Uterus (tissue), 4 donors: Measurements from ENCODE around the gene PTH1R. TPM values are rescaled to one million over a fixed set of nuclear protein-coding genes. Genes with fewer than 3 reads are reported as not detected.

Source experiments
- DNase-seq, 2 donors: peaks; one replicate each; pipeline ENCODE4 v3.0.0-alpha.2; 2019 to 2020
- H3K27ac ChIP-seq, 2 donors: fragments of 200-600 bp; sonication (generic); 1 replicate in 1 of 2; 2 replicates in 1 of 2; pipeline ENCODE4 v1.5.1; 2016 to 2018
- H3K27me3 ChIP-seq, 2 donors: fragments of 200-600 bp; sonication (generic); one replicate each; pipeline ENCODE4 v1.5.1; 2018 to 2019; ENCODE audit warnings: control low read depth in 1 of 2
- H3K36me3 ChIP-seq, 2 donors: fragments of 200-600 bp; sonication (generic); one replicate each; pipeline ENCODE4 v1.5.1; 2019; ENCODE audit warnings: control low read depth in 1 of 2
- H3K4me1 ChIP-seq, 2 donors: fragments of 200-600 bp; sonication (generic); one replicate each; pipeline ENCODE4 v1.5.1; 2018 to 2019; ENCODE audit warnings: control low read depth in 1 of 2
- H3K4me3 ChIP-seq, 2 donors: fragments of 200-600 bp; sonication (generic); 1 replicate in 1 of 2; 2 replicates in 1 of 2; pipeline ENCODE4 v1.5.1; 2018 to 2019; ENCODE audit warnings: mild to moderate bottlenecking in 1 of 2
- H3K9me3 ChIP-seq, 2 donors: fragments of 200-600 bp; sonication (generic); one replicate each; pipeline ENCODE4 v1.5.1; 2019; ENCODE audit warnings: control low read depth in 1 of 2
- POLR2A ChIP-seq, 2 donors: fragments of 450-650 bp; IDR thresholded peaks; one replicate each; pipeline ENCODE4 v1.6.1; 2016; ENCODE audit warnings: antibody characterized with exemption in 2 of 2, mild to moderate bottlenecking in 1 of 2, moderate library complexity in 1 of 2
- intact Hi-C: fragments of 100-400 bp; cut with DNase I; formaldehyde crosslinking; loops from one replicate; pipeline ENCODE4 v1.15.1; 2023; ENCODE audit warnings: low total_unique reads
- total RNA-seq, 4 donors: library from RNA; depleted of rRNA in 3 of 4; stranded (reverse); fragments of >200 nt in 3 of 4; gene quantifications; one replicate each; pipeline versions ENCODE4 v1.1.0 to v1.2.4, GENCODE V29; 2014 to 2023
- TF ChIP-seq, protein P1 (sequence below), 4 experiments: fragments of 200-600 bp in 2 of 4; fragments of 450-650 bp in 2 of 4; sonication (generic) in 2 of 4; IDR thresholded peaks; one replicate each; pipeline ENCODE4 v1.5.1; 2016 to 2019; ENCODE audit warnings: antibody characterized with exemption in 4 of 4, mild to moderate bottlenecking in 2 of 4, moderate library complexity in 1 of 4
- donor health status: DM: yes; HTN: yes; CAD: no.

PTH1R gene
- total RNA-seq, 4 donors from 2014 or later: 0.51 to 29.9 (median 18.9) TPM

DNA sequence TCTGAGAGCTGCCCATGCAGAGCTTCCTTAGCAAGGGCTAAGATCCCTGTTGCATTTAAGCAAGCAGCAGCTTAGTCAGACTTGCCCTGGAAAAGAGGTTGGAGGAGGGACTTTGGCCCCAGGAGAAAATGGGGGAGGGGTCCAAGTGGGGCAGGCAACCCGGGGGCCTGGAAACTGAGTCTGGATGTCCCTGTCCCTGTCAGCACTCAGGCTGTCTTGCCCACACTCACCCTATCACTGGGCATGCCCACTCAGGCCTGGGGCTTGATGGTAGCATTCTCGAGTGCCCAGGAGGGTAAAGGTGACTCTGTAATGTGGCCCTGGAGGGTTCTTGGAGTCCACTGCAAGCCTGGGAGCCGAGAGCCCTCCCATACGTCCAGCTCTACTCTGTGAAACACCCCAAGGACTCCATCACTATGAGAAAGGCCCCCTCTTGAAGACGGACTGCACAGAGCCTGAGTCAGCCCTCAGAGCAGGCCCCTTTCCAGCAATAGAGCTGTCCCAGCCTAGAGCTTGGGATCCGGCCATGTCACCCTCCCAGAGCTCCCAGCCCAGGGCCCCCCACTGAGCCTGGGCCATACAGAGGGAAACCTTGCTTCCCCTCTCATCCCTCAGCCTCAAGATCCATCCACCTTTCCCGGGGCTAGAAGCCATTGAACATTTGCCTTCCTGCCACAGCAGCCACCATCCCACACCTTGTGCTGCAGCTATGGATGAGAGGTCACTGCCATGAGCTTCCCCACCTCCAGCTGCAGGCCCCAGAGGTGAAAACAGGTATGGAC lies 27.6 kb upstream of the PTH1R start:
- intact Hi-C loops: no loop called here
- Histone ChIP-seq H3K4me1 (peaks cover 0 to 7% of the 10 kb centered on the region in 2 donors), H3K9me3 (no peaks in the 10 kb centered on the region), H3K27ac (no peak overlapping the region), H3K36me3 (no peaks in the 10 kb centered on the region), H3K27me3 (no peaks in the 10 kb centered on the region), H3K4me3 (no peak overlapping the region)
- TF ChIP-seq, protein P1, sequence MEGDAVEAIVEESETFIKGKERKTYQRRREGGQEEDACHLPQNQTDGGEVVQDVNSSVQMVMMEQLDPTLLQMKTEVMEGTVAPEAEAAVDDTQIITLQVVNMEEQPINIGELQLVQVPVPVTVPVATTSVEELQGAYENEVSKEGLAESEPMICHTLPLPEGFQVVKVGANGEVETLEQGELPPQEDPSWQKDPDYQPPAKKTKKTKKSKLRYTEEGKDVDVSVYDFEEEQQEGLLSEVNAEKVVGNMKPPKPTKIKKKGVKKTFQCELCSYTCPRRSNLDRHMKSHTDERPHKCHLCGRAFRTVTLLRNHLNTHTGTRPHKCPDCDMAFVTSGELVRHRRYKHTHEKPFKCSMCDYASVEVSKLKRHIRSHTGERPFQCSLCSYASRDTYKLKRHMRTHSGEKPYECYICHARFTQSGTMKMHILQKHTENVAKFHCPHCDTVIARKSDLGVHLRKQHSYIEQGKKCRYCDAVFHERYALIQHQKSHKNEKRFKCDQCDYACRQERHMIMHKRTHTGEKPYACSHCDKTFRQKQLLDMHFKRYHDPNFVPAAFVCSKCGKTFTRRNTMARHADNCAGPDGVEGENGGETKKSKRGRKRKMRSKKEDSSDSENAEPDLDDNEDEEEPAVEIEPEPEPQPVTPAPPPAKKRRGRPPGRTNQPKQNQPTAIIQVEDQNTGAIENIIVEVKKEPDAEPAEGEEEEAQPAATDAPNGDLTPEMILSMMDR (IDR thresholded peaks at IDR 0.05): no peak
- TF ChIP-seq POLR2A (IDR thresholded peaks at IDR 0.05): no peak
- no peak for DNase-seq

DNA sequence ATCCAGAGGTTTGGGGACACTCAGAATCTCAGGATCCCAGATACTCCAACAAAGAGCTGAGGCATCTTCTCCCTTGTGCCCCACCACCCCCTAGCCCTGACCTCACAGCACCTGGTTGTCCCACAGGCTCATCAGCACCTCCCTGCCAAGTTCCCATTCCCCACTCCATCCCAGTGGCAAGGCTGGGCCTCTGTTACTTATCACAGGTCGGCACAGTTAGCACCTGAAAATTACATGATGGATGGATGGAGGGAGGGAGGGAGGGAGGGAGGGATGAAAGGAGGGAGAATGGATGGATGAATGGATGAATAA lies 27.1 kb upstream of the PTH1R start:
- Histone ChIP-seq H3K36me3 (no peaks in the 10 kb centered on the region), H3K4me1 (peaks cover 0 to 7% of the 10 kb centered on the region in 2 donors), H3K27me3 (no peaks in the 10 kb centered on the region), H3K27ac (no peak overlapping the region), H3K4me3 (no peak overlapping the region), H3K9me3 (no peaks in the 10 kb centered on the region)
- intact Hi-C loops: no loop called here
- no peak for DNase-seq
- TF ChIP-seq POLR2A (IDR thresholded peaks at IDR 0.05): no peak
- TF ChIP-seq, protein P1 (IDR thresholded peaks at IDR 0.05): no peak

DNA sequence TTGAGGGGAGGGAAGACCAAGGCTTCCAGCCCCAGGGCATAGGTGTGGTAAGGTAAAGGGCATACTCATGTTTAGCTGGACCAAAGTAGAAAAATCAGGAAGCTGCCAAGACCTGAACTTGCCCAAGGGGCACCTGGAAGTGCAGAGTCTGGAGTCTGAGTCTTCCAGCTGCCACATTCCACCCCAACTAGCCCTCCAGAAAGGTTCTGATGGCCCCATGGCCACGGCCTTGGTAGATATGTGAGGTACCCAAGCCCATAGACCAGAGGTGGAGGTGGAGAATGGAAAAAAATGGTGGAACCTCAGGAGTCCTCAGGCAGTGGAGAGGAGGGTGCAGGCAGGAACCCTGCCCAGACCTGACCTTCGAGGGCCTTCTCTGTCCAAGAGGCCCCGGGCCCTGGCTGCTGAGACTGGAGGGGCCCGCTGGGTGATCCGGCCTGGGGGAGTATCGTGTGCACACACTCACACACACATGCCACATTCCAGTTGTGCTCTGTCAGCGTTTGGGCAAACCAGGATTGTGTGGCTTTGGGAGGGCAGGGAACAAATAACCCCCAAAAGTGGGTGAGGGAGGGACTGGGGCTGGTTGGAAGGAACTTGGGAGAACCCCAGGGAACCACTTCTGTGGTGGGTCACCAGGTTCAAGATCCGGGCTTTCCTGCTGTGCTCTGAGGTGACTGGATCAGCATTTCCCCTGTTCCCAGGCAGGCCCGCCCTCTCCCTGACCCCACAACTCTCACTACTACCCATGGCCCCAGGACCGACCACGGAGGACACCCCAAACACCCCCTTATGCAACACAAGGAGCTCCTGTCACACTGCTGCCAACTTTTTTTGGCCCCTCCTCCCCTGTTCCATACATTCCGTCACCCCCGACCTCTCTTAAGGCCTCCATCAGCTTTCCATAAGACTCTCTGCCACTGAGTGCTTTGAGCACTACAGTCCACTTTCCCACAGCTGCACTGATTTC lies 25.9 kb upstream of the PTH1R start:
- peak in 1 of 2 donors; percentile 9 for DNase-seq
- TF ChIP-seq, protein P1 (IDR thresholded peaks at IDR 0.05): no peak
- no peak for TF ChIP-seq POLR2A (IDR thresholded peaks at IDR 0.05)
- no peaks in the 10 kb centered on the region for H3K9me3 ChIP-seq
- H3K27me3 ChIP-seq: no peaks in the 10 kb centered on the region
- no peaks in the 10 kb centered on the region for H3K36me3 ChIP-seq
- H3K4me1 ChIP-seq: peaks cover 0 to 1% of the 10 kb centered on the region in 2 donors
- H3K4me3 ChIP-seq: no peak overlapping the region
- intact Hi-C loops: no loop called here
- no peak overlapping the region for H3K27ac ChIP-seq

DNA sequence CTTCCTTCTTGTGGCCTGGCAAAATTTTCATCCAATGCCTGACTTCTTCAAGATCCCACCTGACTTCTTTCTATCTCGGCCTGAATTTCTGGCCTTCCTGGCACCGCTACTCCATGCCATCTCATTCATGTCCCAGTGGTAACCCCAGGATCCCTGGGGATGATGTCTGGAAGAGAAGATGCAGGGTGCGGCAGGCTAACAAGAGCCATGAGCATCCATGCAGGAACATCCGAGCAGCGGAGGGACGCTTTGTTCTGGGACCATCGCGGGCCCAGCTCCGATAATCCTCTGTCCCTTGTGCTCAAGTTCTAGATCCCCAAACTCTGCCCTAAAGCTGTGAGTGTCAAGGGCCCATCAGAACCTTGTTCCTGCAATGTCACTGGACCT lies 25.2 kb upstream of the PTH1R start:
- H3K4me1 ChIP-seq: no peaks in the 10 kb centered on the region
- H3K9me3 ChIP-seq: no peaks in the 10 kb centered on the region
- no peak overlapping the region for H3K27ac ChIP-seq
- H3K36me3 ChIP-seq: no peaks in the 10 kb centered on the region
- H3K27me3 ChIP-seq: no peaks in the 10 kb centered on the region
- TF ChIP-seq, protein P1 (IDR thresholded peaks at IDR 0.05): no peak
- TF ChIP-seq POLR2A (IDR thresholded peaks at IDR 0.05): no peak
- peak in 1 of 2 donors; percentile 4 for DNase-seq
- intact Hi-C loops: no loop called here
- no peak overlapping the region for H3K4me3 ChIP-seq
